Omental fat pad (tissue), 4 donors: ENCODE results near the gene C19orf12. TPM values are rescaled to one million over a fixed set of nuclear protein-coding genes. Genes with fewer than 3 reads are reported as not detected.

ENCODE experiments used
- ATAC-seq: fragments of 150-250 bp; one replicate; pipeline ENCODE4 v1.9.1; 2016; ENCODE audit warnings: mild to moderate bottlenecking, moderate library complexity; ENCODE audit not compliant: low FRiP score
- DNase-seq: peaks from one replicate; pipeline ENCODE4 v3.0.0-alpha.2; 2019; ENCODE audit warnings: low spot score
- CTCF ChIP-seq, 3 donors: fragments of 450-650 bp; IDR thresholded peaks; one replicate each; pipeline ENCODE4 v1.5.1; 2016 to 2017; ENCODE audit warnings: antibody characterized with exemption in 3 of 3, mild to moderate bottlenecking in 3 of 3, moderate library complexity in 2 of 3
- total RNA-seq, 4 donors: library from RNA; depleted of rRNA; stranded (reverse); fragments of >200 nt; gene quantifications; one replicate each; pipeline ENCODE4 v1.1.0, GENCODE V29; 2016

Gene C19orf12
- total RNA-seq, 4 donors from 2014 or later: 105 to 260 (median 142) TPM

- no peak for TF ChIP-seq CTCF (IDR thresholded peaks at IDR 0.05)
- DNase-seq (no peak), ATAC-seq (no peak)
Observed at GRCh38 chr19:29704562-29705558, 10.2 kb downstream of the C19orf12 start.

- ATAC-seq (no peak), DNase-seq (no peak)
- no peak for TF ChIP-seq CTCF (IDR thresholded peaks at IDR 0.05)
Observed at GRCh38 chr19:29702963-29703320, 12.1 kb downstream of the C19orf12 start.

GRCh38 chr19:29702161-29702962, 12.7 kb downstream of the C19orf12 start:
- no peak for ATAC-seq
- DNase-seq: no peak
- TF ChIP-seq CTCF (IDR thresholded peaks at IDR 0.05): no peak

GRCh38 chr19:29700498-29700897, 14.6 kb downstream of the C19orf12 start:
- ATAC-seq (no peak), DNase-seq (no peak)
- no peak for TF ChIP-seq CTCF (IDR thresholded peaks at IDR 0.05)

GRCh38 chr19:29699861-29700260, 15.2 kb downstream of the C19orf12 start:
- no peak for TF ChIP-seq CTCF (IDR thresholded peaks at IDR 0.05)
- no peak for DNase-seq
- no peak for ATAC-seq

GRCh38 chr19:29697523-29698261, 17.4 kb downstream of the C19orf12 start:
- ATAC-seq: no peak
- no peak for TF ChIP-seq CTCF (IDR thresholded peaks at IDR 0.05)
- DNase-seq: no peak
